Stimulated activated CD8-positive, alpha-beta memory T cell treated with anti-CD3 and anti-CD28 coated beads, Interleukin-12 subunit alpha, Interleukin-12 subunit beta, amount 100 ng/mL, for 24 hours (primary cell): ENCODE data around the gene ZNF296.
"Not testable (repeated sequence)": the region's sequence is repeated elsewhere in the genome, so short reads cannot be mapped to it uniquely, and the experiment has no call there.

ENCODE experiments used
- DNase-seq: peaks from one replicate; pipeline ENCODE4 v3.0.0-alpha.2; 2020; ENCODE audit errors: extremely low read depth

ZNF296 gene

DNA sequence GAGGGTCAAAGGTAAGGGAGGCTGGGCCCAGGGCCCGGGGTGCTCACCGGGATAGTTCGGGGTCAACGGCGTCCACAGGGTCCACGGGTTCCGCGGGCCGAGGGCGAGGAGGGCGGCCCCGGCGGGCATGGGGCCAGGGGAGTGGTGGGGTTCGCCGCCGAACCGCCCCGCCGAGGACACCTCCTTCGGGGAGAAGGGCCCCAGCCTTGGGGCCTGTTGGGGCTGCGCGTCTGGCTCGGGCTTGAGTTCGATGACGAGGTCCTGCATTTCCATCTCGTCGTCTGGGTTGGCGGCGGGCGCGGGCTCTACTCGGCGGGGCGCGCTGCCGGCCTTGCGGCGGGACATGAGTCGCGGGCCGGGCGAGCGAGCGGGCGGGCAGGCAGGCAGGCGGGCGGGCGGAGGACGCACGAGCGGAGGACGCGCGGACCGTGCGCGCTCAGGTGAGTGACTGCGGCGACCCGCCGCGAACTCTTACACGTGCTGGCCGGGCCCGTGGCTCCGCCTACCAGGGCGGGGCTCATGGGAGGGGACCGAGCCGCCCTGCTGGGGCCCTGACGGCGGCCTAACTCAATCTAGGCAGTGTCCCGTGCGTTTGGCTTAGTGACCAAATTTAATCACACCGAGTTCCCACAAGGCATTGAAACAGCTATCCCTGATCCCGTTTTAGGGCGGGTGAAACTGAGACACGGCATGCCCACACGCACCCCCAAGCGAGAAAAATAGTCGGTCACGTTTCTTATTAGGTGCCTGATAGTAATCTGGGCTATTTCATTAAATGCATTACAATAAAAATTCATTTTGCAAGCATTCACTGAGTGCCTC lies at the start of gene ZNF296:
TSS of gene ZNF296 (minus strand) at position 450 of the 822 bp plus-strand sequence. CDS start at position 345, 105 bp downstream.
- peak; percentile 54 for DNase-seq

DNA sequence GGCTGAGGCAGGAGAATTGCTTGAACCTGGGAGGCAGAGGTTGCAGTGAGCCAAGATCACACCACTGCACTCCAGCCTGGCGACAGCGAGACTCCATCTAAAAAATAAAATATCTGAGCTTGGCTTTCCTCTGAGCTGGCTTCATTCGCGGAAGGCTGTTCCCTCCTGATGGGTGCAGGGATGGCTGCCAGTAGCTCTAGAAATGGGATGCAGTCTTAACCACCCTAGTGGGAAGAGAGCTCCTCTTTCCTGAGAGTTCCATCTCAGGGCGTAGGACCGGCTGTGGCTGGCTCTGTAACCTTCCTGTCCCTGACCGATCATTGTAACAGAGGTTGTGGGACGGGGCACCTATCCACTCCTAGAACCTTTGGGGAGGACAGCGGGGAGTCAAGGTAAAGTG lies 49.1 kb upstream of the ZNF296 start:
- DNase-seq = no peak

- DNase-seq = no peak
Observed at GRCh38 chr19:45124021-45124420, 47.7 kb upstream of the ZNF296 start.

DNA sequence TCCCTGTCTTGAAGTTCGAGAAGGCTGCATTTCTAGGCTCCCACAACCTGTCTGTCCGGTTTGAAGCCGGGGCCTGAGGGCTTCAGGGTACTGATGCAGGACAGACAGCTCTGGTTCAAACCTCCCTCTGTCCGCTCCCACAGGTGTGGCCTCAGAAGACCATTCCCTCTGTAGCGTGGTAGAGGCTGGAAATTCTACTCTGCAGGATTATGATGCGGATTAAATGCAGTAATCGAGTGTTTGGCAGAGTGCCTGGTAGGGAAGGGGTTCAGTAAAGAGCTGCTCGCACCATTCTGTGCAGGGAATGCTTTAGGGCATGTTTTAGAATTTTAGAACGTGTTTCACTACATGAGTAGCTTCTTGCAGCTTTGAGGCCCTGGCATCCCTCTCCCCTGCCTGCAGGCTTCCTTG lies 47.2 kb upstream of the ZNF296 start:
- DNase-seq = no peak

GRCh38 chr19:45122832-45123231 lies 46.6 kb upstream of the ZNF296 start:
- no peak for DNase-seq

- DNase-seq = no peak
Observed at GRCh38 chr19:45121827-45122345, 45.6 kb upstream of the ZNF296 start.

GRCh38 chr19:45119582-45119981 lies 43.3 kb upstream of the ZNF296 start:
- DNase-seq = no peak

GRCh38 chr19:45118591-45119355 lies 42.5 kb upstream of the ZNF296 start:
- DNase-seq = not testable (repeated sequence)

GRCh38 chr19:45118106-45118505 lies 41.8 kb upstream of the ZNF296 start:
- DNase-seq = no peak

DNA sequence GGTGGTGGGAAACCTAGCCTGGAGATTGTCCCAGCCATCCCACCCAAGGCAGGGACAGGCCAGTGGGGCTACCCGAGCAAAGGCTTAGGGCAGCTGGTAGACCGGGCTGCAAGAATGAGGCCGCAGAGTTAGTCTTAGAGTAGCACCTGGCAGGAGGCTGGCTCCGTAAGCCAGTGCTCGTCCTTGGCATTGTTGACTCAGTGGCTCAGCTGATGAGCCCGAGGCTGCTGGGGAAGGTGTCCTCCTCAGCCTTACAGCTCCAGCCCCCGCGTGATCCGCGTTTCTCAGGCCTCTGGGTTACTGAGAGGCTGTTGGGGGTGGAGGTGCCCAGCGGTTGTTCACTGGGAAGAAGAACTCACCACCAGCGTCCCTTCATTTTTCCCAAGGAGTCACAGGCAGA lies 41.4 kb upstream of the ZNF296 start:
- DNase-seq = no peak

DNA sequence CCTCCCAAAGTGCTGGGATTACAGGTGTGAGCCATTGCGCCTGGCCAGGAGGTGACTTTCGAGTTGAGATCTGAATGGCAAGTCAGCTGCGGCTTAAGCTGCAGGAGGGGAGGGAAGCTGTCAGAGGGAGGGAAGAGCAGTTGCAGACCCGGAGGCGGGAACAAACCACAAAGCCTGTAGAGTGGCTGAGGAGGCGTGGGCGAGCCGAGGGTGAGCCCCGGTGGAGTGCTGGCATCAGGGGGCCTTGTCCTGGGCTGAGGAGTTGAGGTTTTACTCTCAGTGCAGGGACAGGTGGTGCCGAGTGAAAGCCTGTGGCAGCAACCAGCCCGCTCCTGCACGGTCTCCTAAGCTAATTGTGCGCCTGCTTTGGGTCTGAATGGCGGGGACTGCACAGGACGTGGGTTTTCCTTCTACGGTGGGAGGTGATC lies 40.9 kb upstream of the ZNF296 start:
- no peak for DNase-seq

- DNase-seq = no peak
Observed at GRCh38 chr19:45115809-45116615, 39.7 kb upstream of the ZNF296 start.

DNA sequence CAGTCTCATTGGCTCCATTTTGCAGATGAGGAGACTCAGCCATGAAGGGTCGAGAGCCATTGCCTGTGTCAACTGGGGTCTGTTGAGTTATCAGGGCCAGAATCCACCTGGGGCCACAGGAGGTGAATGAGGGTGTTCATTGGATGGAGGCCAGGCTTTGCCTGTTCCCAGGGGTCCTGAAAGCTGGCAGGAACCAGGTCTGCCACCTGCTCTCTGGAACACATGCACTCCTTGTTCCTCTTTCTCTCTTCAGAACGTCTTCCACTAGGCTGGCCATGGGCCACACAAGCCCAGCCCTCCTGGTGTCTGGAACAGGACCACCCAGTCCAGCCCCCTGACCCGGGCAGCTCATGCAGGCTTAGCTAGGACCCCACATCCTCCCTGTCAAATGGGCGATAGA lies 37.8 kb upstream of the ZNF296 start:
- no peak for DNase-seq

DNA sequence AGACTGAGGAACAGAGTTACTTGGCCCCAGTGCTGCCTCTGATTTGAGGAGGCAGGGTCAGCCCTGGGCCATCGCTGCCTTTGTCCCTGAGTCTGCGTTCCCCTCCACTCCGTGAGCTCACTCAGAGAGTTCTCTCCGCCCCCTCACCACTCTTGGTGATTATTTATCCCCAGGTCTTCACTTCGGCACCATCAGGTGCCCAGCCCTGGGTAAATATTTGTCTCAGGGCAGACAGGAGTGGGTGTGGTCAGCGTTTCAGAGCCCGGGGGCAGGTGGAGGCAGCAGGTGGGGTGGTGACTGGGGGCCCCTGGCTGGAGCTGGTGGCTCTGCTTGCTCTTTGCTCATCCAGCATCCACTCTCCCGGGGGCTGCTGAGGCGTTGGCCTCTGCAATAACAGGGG lies 37.4 kb upstream of the ZNF296 start:
- no peak for DNase-seq

GRCh38 chr19:45112111-45112827 lies 36.0 kb upstream of the ZNF296 start:
- no peak for DNase-seq

DNA sequence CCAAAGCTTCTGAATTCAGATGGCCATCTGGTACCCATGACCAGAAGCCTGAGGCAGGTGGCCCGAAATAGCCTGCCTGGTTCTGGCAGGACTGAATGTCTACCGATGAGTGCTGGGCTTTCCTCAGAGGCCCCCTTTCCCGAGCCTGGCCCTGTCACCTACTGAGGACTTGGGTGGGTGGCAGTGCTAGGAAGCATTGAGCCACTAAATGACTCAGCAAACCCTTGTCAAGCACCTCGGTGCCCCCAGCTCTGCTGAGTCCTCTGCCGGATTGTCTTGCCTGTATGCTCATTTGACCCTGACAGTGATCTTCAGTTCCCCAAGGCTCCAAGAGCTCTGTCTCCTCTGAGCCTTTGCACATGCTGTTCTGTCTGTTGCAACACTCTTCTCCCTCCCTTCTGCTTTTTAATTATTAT lies 34.6 kb upstream of the ZNF296 start:
- no peak for DNase-seq

- DNase-seq = no peak
Observed at GRCh38 chr19:45107621-45108150, 31.4 kb upstream of the ZNF296 start.

DNA sequence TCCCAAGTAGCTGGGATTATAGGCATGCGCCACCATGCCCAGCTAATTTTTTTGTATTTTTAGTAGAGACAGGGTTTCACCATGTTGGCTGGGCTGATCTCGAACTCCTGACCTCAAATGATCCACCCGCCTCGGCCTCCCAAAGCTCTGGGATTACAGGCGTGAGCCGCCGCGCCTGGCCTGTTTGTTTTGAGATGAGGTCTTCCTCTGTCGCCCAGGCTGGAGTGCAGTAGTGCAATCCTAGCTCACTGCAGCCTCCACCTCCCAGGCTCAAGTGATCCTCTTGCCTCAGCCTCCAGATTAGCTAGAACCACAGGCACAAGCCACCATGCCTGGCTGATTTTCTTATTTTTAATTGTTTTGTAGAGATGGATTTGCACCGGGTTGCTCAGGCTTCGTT lies 30.1 kb upstream of the ZNF296 start:
- DNase-seq = not testable (repeated sequence)

- DNase-seq = no peak
Observed at GRCh38 chr19:45104658-45105349, 28.5 kb upstream of the ZNF296 start.
